HG03457 (cell line): Measurements from ENCODE around the gene ADAM11.
"Not testable (repeated sequence)": the region's sequence is repeated elsewhere in the genome, so short reads cannot be mapped to it uniquely, and the experiment has no call there.

Source experiments
- ATAC-seq: cut with Tn5 transposase; IDR thresholded peaks from one replicate; pipeline ENCODE4 v1.9.1; 2021; ENCODE audit warnings: moderate number of reproducible peaks; ENCODE audit not compliant: unreplicated experiment

The ADAM11 gene

GRCh38 chr17:44758414-44759085 is at the start of gene ADAM11:
TSS of gene ADAM11 (plus strand) at chr17:44758988. CDS start at chr17:44759200, 212 bp downstream.
- ATAC-seq = no peak

- no peak for ATAC-seq
Measured at GRCh38 chr17:44719444-44719843, 39.3 kb upstream of the ADAM11 start.

DNA sequence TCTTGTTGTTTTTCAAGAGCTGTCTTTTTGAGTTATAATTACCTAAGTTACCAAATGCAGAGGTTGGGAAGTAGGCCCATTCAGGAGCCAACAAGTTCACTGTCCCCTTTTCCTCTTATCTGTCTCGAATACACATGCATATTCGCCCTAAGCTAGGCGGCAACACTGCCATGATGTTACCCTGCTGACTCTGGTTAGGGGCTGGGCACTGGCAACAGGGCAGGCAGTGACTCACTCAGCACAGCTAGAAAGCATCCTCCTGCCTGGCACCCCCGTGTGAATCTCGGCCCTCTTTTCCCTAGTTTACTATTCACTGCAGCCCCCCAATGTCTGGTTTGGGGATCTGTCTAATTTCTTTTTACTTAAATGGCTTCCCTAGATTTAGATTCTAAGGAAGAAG is 36.5 kb upstream of the ADAM11 start:
- ATAC-seq = no peak

- ATAC-seq = not testable (repeated sequence)
Measured at GRCh38 chr17:44726121-44726520, 32.7 kb upstream of the ADAM11 start.

GRCh38 chr17:44733753-44734152 is 25.0 kb upstream of the ADAM11 start:
- no peak for ATAC-seq

- ATAC-seq = no peak
Measured at GRCh38 chr17:44734272-44734671, 24.5 kb upstream of the ADAM11 start.

DNA sequence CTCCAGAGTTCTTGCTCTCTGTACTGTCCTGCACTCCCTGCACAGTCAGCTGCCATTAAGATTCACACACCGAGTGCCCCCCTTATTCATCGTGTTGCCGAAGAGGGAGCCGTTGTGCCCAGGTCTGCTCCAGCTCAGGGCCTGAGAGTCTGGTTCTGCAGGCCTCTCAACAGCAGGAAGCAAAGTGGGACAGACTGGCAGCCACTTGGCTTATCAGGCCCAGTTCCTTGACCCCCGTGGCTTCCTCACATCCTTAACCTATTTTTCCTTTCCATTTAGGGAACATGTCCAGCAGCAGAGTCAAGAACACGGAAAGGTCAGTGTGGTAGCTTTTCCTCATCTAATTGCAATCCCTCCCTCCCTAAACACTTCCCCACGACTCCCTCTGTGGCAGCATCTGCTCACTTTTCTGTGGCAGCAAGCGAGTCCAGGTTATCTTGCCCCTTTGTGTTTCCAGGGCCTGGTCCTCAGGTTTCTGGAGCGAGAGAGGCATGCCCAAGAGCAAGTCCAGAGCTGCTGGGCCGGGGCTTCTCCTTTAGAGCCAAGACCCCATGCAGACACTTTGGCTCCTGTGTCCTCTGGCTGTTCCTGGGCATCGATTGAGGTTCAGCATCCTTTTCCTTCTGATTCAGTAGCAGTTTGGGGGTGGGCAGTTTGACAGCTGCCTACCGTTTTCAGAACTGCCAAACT is 22.1 kb upstream of the ADAM11 start:
- ATAC-seq = no peak

DNA sequence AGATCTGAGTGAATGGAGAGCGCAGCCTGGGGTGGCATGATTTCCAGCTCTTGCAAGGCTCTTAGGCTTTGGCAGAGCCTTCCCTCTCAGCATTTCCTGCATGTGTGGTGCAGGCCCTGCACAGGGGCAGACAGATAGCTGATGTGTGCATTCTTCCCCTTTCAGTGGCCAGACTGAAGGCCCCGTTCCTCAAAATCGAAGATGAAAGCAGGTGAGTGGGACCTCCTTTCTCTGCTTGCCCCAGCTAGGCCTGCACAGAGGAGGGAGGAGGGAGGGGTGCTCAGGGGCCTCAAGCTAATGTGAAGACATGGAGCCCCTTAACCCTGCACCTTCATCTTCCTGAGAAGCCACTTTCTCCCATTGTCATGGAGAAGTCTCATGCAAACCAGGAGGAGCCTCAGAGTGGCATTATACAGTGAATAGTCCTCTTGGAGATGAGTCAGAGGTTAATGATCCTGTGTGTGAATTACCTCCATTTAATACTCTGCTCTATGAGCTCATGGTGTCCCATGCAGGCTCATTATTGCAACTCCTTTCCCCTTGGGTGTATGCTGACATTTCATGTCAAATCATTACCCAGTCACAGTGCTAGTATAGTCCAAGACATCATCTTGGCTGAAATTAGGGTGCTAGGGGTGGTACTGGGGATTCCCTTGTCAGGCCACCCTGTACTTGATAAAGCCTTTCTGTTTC is 20.4 kb upstream of the ADAM11 start:
- no peak for ATAC-seq

DNA sequence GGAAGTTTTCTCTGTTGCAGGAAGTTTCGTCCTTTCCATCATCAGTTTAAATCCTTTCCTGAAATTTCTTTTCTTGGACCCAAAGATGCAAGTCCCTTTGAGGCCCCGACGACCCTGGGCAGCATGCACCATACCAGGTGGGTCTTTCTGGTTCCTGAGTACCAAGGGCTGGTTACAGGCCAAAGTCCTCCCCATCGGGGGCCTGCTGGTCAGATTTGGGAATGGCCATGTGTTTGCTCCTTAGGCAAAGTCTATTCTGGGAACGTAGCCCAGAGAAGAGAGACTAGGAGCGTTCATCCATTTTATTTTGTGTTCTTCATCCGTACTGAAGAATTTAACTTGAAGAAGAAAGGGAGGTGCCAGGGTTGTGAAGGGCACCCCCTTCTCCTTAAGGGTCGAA is 17.5 kb upstream of the ADAM11 start:
- no peak for ATAC-seq

DNA sequence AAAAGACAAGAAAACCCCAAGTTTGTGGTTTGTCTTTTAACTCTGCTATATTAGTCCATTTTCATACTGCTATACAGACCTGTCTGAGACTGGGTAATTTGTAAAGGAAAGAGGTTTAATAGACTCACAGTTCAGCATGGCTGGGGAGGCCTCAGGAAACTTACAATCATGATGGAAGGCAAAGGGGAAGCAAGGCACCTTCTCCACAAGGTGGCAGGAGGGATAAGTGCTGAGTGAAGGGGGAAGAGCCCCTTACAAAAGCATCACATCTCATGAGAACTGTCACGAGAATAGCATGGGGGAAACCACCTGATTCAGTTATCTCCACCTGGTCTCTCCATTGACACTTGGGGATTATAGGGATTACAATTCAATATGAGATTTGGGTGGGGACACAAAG is 13.5 kb upstream of the ADAM11 start:
- ATAC-seq = no peak

DNA sequence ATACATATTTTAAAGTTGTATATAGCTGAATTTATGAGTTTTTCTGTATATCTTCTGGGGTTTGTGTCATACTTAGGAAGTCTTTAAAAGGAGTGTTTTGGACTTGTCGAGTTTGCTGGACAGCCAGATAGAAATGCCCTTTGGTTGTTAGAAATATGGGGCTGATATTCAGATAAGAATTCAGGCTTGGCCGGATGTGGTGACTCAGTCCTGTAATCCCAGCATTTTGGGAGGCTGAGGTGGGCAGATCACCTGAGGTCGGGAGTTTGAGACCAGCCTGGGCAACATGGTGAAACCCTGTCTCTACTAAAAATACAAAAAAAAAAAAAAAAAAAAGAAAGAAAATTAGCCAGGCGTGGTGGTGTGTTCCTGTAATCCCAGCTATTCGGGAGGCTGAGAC is 13.1 kb upstream of the ADAM11 start:
- not testable (repeated sequence) for ATAC-seq

DNA sequence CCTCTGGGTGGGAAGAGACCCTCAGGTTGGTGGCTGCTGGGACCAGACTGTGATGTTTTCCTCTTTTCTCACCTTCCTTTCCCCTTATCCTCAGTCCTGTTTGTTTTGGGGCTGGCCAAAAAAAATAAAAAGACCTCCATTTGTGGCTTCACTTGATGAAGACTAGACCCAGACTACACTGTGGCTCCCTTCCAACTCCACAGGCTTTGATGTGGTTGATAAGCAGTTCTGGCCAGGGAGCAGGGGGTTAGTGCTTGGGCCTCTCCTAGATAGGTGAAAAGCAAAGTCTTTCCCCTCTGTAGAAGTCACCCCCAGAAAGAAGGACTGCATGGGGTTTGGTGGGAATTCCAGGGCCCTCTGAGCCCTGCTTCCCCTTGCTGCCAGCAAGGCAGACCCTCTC is 11.2 kb upstream of the ADAM11 start:
- no peak for ATAC-seq

GRCh38 chr17:44749076-44749979 is 9.5 kb upstream of the ADAM11 start:
- no peak for ATAC-seq

DNA sequence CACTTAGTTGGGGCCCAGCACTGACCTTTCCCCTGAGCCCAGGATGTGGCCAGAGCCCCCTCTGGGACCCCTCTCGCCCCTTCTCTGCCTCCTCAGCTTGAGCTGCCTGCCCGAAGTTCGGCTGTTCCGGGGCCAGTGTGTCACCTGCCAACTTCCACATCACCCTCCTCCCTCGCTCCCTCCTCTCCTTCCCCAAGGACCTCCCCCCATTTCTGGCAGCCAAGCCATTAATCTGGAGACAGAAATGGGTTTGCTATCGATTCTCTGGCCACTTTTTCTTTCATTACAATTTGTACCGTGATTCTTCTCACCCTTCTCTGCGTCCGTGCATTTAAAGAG is 8.8 kb upstream of the ADAM11 start:
- no peak for ATAC-seq

GRCh38 chr17:44751331-44751730 is 7.5 kb upstream of the ADAM11 start:
- no peak for ATAC-seq

- no peak for ATAC-seq
Measured at GRCh38 chr17:44751806-44752205, 7.0 kb upstream of the ADAM11 start.

- no peak for ATAC-seq
Measured at GRCh38 chr17:44752953-44753861, 5.6 kb upstream of the ADAM11 start.

DNA sequence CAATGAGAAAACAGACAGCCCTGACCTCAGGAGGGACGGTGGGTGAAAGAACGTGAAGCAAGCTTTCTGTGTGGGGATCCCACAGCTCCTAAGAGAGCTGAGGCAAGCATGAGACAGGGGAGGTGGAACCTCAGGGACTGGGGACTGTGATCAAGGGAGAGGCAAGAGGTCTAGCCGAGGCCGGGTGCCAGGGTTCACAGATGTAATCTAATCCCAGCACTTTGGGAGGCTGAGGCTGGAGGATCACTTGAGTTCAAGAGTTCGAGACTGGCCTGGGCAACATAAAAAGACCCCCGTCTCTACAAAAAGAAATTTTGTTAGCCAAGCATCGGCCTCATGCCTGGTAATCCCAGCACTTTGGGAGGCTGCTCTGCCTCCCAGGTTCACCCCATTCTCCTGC is 4.5 kb upstream of the ADAM11 start:
- ATAC-seq = no peak

DNA sequence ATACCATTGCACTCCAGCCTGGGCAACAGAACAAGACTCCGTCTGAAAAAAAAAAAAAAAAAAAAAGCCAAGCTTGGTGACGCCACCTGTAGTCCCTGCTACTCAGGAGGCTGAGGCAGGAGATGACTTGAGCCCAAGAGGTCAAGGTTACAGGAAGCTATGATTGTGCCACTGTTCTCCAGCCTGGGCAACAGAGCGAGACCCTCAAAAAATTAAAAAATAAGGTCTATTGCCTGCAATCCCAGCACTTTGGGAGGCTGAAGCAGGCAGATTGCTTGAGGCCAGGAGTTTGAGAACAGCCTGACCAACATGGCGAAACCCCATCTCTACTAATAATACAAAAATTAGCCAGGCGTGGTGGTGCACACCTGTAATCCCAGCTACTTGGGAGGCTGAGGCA is 3.6 kb upstream of the ADAM11 start:
- ATAC-seq = not testable (repeated sequence)
